ENCODE measurements around the gene ADIPOR2.

ADIPOR2 gene

GRCh38 chr12:1832801-1833595, 142.1 kb downstream of the ADIPOR2 start:
- DNase-seq: no peak

GRCh38 chr12:1833596-1834028, 142.7 kb downstream of the ADIPOR2 start:
- DNase-seq: no peak

GRCh38 chr12:1834186-1834925, 143.5 kb downstream of the ADIPOR2 start:
- DNase-seq: no peak

DNA sequence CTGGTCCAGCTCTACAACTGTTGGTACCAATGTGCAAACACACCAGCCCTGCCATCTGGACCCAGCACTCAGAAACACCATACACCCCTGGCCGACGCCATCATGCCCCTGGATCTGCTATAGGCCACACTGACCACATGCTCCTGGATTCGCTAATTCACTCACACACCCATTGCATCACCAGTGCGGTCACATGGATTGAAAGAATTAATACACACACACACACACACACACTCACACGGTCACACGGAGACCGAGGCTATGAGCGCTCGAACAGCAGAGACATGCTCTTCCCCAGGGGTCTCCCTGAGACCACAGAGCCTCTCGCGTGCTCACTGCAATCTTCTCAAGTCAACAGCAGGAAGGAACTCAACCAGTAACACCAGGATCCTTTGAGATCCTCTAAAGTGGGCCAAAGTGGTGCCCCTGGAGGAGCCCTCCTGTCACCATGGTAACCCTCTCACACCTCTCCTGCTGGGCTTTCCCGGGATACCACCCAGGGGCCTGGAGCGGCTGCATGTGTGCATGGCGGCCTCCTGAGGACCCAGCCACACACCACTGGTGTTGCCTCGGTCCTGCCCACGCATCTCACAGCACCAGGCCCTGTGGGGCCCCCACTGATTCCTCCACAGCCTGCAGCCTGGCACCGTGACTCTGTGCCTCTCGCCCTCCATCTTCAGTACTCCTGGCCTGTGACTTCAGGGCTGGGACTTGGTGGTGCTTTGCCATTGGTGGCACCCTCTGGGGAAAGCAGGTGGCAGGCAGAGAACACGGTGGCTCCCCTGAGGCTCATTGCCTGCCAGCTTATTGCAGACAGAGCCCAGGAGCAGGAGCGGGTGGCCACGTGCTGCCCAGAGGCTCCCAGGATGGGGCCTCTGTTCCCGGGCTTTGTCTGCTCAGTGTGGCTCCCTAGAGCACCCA, 144.6 kb downstream of the ADIPOR2 start:
- DNase-seq: no peak

DNA sequence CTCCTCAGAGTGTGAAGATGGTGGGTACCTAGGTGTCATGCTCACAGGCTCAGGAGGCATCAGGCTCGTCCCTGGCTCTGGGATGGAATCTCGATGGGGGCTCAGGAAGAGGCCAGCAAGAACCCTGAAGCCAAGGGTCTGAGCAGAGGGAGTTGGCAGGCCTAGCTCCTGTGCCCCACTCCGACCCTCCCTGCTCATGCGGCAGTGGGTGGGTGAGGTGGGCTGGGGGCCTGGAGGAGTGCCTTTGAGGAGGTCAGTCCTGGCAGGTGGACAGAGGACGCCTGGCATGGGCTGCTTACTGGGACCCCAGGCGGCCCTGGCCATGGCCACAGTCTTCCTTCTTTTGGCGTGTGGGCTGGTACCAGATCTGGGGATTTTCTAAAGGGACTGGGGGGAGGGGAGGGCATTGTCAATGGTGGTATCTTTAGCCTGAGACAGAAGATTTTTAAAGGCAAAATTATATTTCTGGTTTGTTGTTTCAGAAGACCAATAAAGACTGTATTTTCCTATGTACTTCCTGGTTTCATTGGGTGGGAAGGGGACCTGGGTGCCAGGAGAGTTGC, 145.5 kb downstream of the ADIPOR2 start:
- no peak for DNase-seq

DNA sequence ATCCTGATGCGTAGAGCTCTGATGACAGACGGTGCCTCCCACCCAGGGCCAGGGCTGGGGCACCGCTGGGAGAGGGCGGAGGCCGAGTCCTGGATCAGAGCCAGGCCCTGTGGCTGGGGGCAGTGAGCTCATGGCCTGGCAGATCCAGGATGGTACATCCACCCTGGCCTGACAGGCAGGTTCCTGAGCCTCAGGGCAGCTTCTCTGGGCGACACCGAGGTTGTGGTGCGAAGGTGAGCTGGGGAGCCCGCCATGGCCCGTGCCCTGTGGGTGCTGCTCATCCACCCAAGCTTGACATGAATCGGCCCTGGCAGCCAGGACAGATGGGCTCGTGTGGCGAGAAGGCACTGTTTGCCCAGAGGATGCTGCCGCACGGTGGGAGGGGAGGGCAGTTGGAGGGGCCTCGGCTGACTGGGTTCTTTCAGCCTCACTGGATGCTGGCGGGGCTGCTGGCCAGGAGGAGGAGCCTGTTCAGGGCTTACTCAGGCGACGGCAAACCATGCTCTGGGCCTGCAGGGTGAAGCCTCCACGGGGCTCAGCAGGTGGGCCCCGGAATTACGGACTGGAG, 146.1 kb downstream of the ADIPOR2 start:
- DNase-seq: no peak

GRCh38 chr12:1837541-1838204, 146.8 kb downstream of the ADIPOR2 start:
- DNase-seq: no peak
